Right renal pelvis (tissue), 4 donors: ENCODE measurements around the gene ATAD3C. TPM values are rescaled to one million over a fixed set of nuclear protein-coding genes. Genes with fewer than 3 reads are reported as not detected.
"Not testable (repeated sequence)": the region's sequence is repeated elsewhere in the genome, so short reads cannot be mapped to it uniquely, and the experiment has no call there.

Source experiments
- DNase-seq, 4 donors: peaks; one replicate each; pipeline ENCODE4 v3.0.0-alpha.2; 2013; ENCODE audit warnings: low read depth in 4 of 4, low spot score in 3 of 4, missing footprints in 1 of 4
- polyA plus RNA-seq, 4 donors: library from polyadenylated mRNA; unstranded; fragments of 120-200 nt; gene quantifications; one replicate each; pipeline ENCODE4 v1.2.1, GENCODE V29; 2013; ENCODE audit not compliant: insufficient read length in 4 of 4

Gene ATAD3C
- polyA plus RNA-seq, 4 donors: 1.4 to 3.1 (median 3.1) TPM

DNA sequence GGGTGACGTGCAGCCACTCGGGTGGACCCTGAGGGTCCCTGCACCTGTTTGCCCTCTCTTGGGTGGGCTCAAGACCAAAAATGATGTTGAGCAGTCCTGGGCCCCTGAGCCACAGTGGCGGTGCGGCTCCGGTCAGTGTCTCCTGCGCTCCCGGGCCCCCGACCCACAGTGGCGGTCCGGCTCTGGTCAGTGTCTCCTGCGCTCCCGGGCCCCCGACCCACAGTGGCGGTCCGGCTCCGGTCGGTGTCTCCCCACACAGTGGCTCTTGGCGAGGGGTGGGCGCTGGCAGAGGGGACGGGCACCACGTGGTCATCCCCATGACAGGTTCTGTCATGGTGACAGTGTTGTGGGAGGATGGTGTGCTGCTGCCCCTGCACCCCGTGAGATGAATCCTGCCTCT lies 44.8 kb downstream of the ATAD3C start:
- not testable (repeated sequence) for DNase-seq

DNA sequence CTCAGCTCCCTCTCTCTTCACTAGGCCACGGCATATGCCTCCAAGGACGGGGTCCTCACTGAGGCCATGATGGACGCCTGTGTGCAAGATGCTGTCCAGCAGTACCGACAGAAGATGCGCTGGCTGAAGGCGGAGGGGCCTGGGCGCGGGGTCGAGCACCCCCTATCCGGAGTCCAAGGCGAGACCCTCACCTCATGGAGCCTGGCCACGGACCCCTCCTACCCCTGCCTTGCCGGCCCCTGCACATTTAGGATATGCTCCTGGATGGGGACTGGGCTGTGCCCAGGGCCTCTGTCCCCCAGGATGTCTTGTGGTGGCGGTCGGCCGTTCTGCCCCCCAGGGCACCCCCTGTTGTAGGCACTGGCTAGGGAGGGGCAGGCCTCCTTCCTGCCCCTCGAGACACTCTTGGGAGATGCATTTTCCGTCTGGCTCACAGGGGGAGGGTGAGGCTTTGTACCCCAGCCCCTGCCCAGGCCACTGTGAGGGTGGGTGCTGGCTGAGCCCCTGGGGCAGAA lies 46.0 kb downstream of the ATAD3C start:
- DNase-seq: not testable (repeated sequence)

DNA sequence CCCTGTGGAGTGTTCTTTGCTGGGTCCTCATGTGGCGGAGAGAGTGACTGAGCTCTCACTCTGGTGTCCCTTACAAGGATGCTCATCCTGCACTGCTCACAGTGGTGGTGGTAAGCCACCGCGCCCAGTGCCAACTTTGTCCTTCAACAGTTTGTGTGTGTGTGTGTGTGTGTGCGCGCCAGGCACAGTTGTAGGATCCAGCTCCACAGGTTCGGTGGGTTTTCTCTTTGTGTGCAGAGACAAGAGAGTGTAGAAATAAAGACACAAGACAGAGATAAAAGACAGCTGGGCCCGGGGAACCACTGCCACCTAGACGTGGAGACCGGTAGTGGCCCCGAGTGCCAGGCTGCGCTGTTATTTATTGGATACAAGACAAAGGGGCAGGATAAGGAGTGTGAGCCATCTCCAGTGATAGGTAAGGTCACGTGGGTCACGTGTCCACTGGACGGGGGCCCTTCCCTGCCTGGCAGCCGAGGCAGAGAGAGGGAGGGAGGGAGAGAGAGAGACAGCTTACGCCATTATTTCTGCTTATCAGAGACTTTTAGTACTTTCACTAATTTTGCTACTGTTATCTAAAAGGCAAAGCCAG lies 55.4 kb downstream of the ATAD3C start:
- DNase-seq: peak in 3 of 4 donors; percentile 25 to 44 (median 33)

- DNase-seq: not testable (repeated sequence)
Observed at GRCh38 chr1:1505366-1505798, 55.9 kb downstream of the ATAD3C start.

- DNase-seq: not testable (repeated sequence)
Observed at GRCh38 chr1:1505801-1506200, 56.3 kb downstream of the ATAD3C start.

DNA sequence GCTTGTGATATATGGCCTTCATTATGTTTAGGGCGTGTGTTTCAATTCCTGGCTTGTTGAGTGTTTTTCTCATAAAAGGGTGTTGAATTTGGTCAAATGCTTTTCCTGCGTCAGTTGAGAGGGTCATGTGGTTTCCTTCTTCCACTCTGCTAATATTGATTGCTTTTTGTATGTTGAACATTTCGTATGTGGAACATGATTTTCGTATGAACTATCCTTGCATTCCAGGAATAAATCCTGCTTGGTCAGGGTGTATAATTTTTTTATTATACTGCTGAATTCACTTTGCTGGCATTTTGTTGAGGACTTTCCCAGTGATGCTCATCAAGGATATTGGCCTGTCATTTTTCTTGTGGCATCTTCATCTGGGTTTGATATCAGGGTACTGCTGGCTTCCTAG lies 57.8 kb downstream of the ATAD3C start:
- DNase-seq: no peak

DNA sequence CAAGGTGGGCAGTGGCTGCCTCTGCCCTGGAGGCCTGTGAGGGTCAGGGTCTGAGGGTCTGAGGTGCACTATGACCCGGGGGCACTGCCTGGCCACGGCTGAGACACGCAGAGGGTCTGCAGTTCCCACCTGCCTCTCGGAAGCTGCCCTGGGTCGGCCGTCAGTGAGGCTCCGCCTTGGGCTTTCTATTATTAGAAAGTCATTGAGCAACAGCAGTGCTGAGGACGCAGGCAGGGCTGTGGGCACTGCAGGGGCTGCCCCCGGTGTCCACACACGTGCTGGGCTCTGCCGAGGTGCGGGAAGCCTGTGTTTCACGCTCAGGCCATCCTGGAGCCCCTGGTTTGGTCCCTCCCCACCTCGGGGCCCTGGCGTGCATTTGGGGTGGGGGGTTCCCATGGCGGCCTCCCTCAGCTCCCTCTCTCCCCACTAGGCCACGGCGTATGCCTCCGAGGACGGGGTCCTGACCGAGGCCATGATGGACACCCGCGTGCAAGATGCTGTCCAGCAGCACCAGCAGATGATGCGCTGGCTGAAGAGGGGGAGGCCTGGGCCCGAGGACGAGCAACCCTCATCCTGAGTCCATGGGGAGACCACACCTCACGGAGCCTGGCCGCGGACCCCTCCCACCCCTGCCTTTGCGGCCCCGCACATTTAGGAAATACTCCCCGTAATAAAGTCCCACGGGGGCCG lies 59.4 kb downstream of the ATAD3C start:
- not testable (repeated sequence) for DNase-seq

DNA sequence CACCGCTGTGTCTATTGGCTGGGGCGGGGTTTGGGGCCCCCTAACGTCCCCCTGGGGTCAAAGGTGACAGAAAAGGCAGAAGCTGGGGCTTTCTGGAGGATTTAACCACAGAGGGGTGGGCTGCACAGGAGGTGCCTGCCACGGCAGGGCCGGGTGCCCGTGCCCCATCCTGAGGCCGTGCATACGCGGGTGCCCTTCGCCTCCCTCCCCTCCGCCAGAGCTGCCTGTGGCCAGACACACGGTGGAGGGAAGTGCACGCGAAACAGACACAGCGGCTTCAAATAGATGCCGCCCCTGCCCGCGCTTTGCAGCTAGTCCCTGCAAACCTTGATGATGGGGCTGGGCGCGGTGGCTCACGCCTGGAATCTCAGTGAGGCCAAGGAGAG lies 60.0 kb downstream of the ATAD3C start:
- not testable (repeated sequence) for DNase-seq

GRCh38 chr1:1510912-1511532 lies 61.5 kb downstream of the ATAD3C start:
- peak in 1 of 4 donors; percentile 1 for DNase-seq

DNA sequence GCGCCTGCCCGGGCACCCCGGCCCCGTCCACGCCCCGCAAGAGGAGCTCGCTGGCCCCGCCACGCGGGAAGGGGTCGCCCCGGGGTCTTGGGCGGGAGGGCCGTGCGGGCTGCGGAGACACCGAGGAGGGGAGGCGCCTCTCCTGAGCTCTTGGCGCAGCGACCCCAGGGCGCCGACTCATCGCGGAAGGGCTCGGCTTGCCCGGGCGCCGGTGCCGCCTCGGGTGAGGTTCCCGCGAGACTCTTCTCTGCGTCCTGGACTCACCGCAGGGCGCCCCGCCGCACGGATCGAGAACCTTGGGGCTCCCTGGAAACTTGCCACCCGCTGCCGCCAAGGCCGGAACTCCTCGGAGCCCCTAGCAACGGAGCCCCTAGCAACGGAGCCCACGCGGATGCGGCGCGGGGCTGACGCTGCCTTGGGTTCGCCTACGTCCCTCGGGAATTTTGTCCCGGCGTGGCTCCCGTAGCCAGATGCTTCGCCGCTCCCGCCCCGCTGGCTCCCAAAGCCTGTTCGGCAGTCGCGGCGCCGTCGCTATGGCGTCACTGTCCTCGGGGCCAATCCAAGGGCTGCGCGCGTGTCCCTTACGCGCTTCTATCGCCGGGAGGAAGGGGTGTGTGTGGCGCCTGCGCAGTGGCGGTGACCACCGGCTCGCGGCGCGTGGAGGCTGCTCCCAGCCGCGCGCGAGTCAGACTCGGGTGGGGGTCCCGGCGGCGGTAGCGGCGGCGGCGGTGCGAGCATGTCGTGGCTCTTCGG lies 62.2 kb downstream of the ATAD3C start, which contains the start of gene ATAD3A:
ATAD3A (plus strand) TSS at position 630 of the 753 bp plus-strand sequence; CDS start at position 737, 107 bp downstream.
- peak; percentile 96 to 98 (median 96) for DNase-seq

- not testable (repeated sequence) for DNase-seq
Observed at GRCh38 chr1:1512425-1512824, 62.9 kb downstream of the ATAD3C start.

- not testable (repeated sequence) for DNase-seq
Observed at GRCh38 chr1:1513675-1514074, 64.2 kb downstream of the ATAD3C start.

- DNase-seq: not testable (repeated sequence)
Observed at GRCh38 chr1:1514376-1514775, 64.9 kb downstream of the ATAD3C start.

- DNase-seq: not testable (repeated sequence)
Observed at GRCh38 chr1:1516923-1517322, 67.4 kb downstream of the ATAD3C start.

GRCh38 chr1:1517973-1518620 lies 68.6 kb downstream of the ATAD3C start:
- no peak for DNase-seq

DNA sequence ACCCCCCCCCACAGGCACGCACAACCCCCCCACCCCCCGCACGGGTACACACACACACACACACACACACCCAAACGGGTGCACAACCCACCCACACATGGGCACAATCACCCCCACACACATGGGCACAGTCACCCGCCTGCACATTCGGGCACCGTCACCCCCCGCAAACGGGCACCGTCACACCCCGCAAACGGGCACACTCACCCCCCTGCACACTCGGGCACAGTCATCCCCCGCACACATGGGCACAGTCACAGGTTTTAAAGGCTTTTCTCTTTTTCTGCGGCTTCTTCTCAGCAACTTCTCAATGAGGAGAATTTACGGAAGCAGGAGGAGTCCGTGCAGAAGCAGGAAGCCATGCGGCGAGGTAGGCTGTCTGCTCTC lies 69.1 kb downstream of the ATAD3C start:
- not testable (repeated sequence) for DNase-seq
